Panc1 (cell line): ENCODE results near the gene PRKD3. TPM values are rescaled to one million over a fixed set of nuclear protein-coding genes. Genes with fewer than 3 reads are reported as not detected.

Experiments used
- ATAC-seq: fragments of 200-7000 bp; cut with Tn5 transposase; 2 replicates; pipeline ENCODE4 v1.9.1; 2020; ENCODE audit warnings: mild to moderate bottlenecking, moderate library complexity
- BruUV-seq: library from RNA; stranded (reverse); fragments of 400-500 nt; replicated peaks from 2 replicates; lab custom pipeline; 2021; lab: Mats Ljungman, UMichigan
- CTCF ChIA-PET: fragments of 300-600 bp; sonication (Branson Sonifier 250); formaldehyde crosslinking; loops from one replicate; lab custom pipeline; 2022; ENCODE audit warnings: antibody characterized with exemption; lab: Charles Lee
- POLR2A ChIA-PET: fragments of 300-600 bp; sonication (Branson Sonifier 250); formaldehyde crosslinking; loops from one replicate; lab custom pipeline; 2022; ENCODE audit warnings: antibody characterized with exemption; lab: Charles Lee
- DNase-seq: peaks from one replicate; pipeline ENCODE4 v3.0.0-alpha.2; 2010; ENCODE audit warnings: low read depth, low spot score
- H3K27ac ChIP-seq: 2 replicates; pipeline ENCODE4 v1.5.1; 2011; ENCODE audit warnings: mild to moderate bottlenecking, low read length, inconsistent platforms
- H3K27me3 ChIP-seq: fragments of 200-500 bp; sonication (Bioruptor generic); 2 replicates; pipeline ENCODE4 v1.6.0; 2014; ENCODE audit warnings: low read length, inconsistent platforms; ENCODE audit not compliant: control insufficient read depth, insufficient read depth
- H3K36me3 ChIP-seq: fragments of 200-500 bp; sonication (Bioruptor generic); 2 replicates; pipeline ENCODE4 v1.5.1; 2014; ENCODE audit warnings: inconsistent platforms, mild to moderate bottlenecking, low read length, moderate library complexity; ENCODE audit not compliant: control insufficient read depth, insufficient read depth
- H3K4me1 ChIP-seq: 2 replicates; pipeline ENCODE4 v1.5.1; 2011; ENCODE audit warnings: inconsistent platforms, mild to moderate bottlenecking, low read length, moderate library complexity; ENCODE audit not compliant: control insufficient read depth, insufficient read depth
- H3K4me3 ChIP-seq, 2 experiments: 2 replicates each; pipeline ENCODE4 v1.5.1; 2011 to 2012; ENCODE audit warnings: low read depth in 2 of 2, low read length in 2 of 2, mild to moderate bottlenecking in 2 of 2, inconsistent platforms in 1 of 2, moderate library complexity in 1 of 2
- H3K9me3 ChIP-seq: fragments of 200-500 bp; sonication (Bioruptor generic); 2 replicates; pipeline ENCODE4 v1.5.1; 2014; ENCODE audit warnings: low read depth, mild to moderate bottlenecking, inconsistent platforms, low read length, moderate library complexity; ENCODE audit not compliant: control insufficient read depth, insufficient read depth
- CTCF ChIP-seq: fragments of 450-650 bp; IDR thresholded peaks from 2 replicates; pipeline ENCODE4 v1.5.1; 2017; ENCODE audit warnings: mild to moderate bottlenecking
- POLR2AphosphoS5 ChIP-seq: IDR thresholded peaks from 2 replicates; pipeline ENCODE4 v1.6.1; 2012; ENCODE audit warnings: mild to moderate bottlenecking, low read depth, low read length, moderate library complexity
- SIN3A ChIP-seq: IDR thresholded peaks from 2 replicates; pipeline ENCODE4 v1.6.1; 2012; ENCODE audit warnings: low read depth, mild to moderate bottlenecking, low read length, moderate library complexity, borderline replicate concordance; ENCODE audit not compliant: insufficient read depth
- TCF7L2 ChIP-seq: IDR thresholded peaks from 2 replicates; pipeline ENCODE4 v1.6.1; 2011; ENCODE audit warnings: mild to moderate bottlenecking, low read depth, low read length, inconsistent platforms
- in situ Hi-C: cut with HindIII; loops from 2 replicates; pipeline ENCODE4 v1.10.0; 2016; ENCODE audit warnings: low sequenced_read_pairs, low pct_unique_long_range_greater_than_20kb
- intact Hi-C: fragments of 100-400 bp; cut with micrococcal nuclease; formaldehyde crosslinking; loops from one replicate; pipeline ENCODE4 v1.10.0; 2022; ENCODE audit not compliant: unreplicated experiment
- total RNA-seq: library from RNA; stranded (reverse); gene quantifications from one replicate; pipeline ENCODE4 v1.2.1, GENCODE V29; 2021; ENCODE audit not compliant: unreplicated experiment
- TF ChIP-seq, protein P1 (sequence below), 2 experiments: IDR thresholded peaks; 2 replicates each; pipeline ENCODE4 v1.6.1; 2011 to 2012; ENCODE audit warnings: low read depth in 2 of 2, control low read depth in 1 of 2, low read length in 1 of 2, mild to moderate bottlenecking in 1 of 2, moderate library complexity in 1 of 2; ENCODE audit not compliant: insufficient read depth in 1 of 2

Gene PRKD3
- total RNA-seq, 1 experiment from 2014 or later = 21.8 TPM

- intact Hi-C loops (no loop called here), in situ Hi-C loops (no loop called here)
- H3K27ac ChIP-seq = no peak overlapping the region
- POLR2A ChIA-PET = no interaction called here
- no peaks in the 10 kb centered on the region for H3K36me3 ChIP-seq
- BruUV-seq = no TSS peak
- H3K4me3 ChIP-seq = no peak overlapping the region
- TF ChIP-seq, protein P1, sequence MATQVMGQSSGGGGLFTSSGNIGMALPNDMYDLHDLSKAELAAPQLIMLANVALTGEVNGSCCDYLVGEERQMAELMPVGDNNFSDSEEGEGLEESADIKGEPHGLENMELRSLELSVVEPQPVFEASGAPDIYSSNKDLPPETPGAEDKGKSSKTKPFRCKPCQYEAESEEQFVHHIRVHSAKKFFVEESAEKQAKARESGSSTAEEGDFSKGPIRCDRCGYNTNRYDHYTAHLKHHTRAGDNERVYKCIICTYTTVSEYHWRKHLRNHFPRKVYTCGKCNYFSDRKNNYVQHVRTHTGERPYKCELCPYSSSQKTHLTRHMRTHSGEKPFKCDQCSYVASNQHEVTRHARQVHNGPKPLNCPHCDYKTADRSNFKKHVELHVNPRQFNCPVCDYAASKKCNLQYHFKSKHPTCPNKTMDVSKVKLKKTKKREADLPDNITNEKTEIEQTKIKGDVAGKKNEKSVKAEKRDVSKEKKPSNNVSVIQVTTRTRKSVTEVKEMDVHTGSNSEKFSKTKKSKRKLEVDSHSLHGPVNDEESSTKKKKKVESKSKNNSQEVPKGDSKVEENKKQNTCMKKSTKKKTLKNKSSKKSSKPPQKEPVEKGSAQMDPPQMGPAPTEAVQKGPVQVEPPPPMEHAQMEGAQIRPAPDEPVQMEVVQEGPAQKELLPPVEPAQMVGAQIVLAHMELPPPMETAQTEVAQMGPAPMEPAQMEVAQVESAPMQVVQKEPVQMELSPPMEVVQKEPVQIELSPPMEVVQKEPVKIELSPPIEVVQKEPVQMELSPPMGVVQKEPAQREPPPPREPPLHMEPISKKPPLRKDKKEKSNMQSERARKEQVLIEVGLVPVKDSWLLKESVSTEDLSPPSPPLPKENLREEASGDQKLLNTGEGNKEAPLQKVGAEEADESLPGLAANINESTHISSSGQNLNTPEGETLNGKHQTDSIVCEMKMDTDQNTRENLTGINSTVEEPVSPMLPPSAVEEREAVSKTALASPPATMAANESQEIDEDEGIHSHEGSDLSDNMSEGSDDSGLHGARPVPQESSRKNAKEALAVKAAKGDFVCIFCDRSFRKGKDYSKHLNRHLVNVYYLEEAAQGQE (IDR thresholded peaks at IDR 0.05; ENCODE audit: insufficient read depth in 1 of 2, low read depth in 2 of 2, low read length in 1 of 2) = no peak
- TF ChIP-seq CTCF (no peak), POLR2AphosphoS5 (no peak), TCF7L2 (no peak), SIN3A (no peak)
- no peak for ATAC-seq
- CTCF ChIA-PET = interaction anchor here (0.6 kb wide), 1 partner anchor 341 kb away, joined by 3 read pairs; no protein-coding TSS in a partner anchor
- no peak for DNase-seq
- 0 out of 2 replicates have a peak, but pooled peaks cover 2% of the 10 kb centered on the region for H3K4me1 ChIP-seq
- H3K9me3 ChIP-seq = no peaks in the 10 kb centered on the region
- no peaks in the 10 kb centered on the region; the same call in none of the 2 replicates for H3K27me3 ChIP-seq
Measured at GRCh38 chr2:37342591-37343220, 18.1 kb upstream of the PRKD3 start.

DNA sequence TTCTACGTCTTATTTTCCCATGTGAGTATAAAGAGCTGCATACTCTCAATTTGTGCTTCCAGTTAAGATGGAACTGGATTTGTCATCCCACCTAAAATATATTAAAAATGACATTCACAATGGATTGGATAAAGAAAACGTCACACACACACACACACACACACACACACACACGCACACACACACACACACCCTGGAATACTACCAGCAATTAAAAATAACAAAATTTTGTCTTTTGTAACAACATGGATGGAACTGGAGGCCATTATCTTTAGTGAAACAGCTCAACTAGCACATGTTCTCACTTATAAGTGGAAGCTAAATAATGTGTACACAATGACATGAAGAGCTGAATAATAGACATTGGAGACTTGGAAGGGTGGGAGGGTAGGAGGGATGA is 16.0 kb upstream of the PRKD3 start:
- CTCF ChIA-PET = interaction anchor here (0.7 kb wide), 1 partner anchor 16 kb away, joined by 4 read pairs; the partner anchor contains the start of gene PRKD3
- 0 out of 2 replicates have a peak, but pooled peaks cover 2% of the 10 kb centered on the region for H3K4me1 ChIP-seq
- no peak overlapping the region for H3K27ac ChIP-seq
- TF ChIP-seq, protein P1 (IDR thresholded peaks at IDR 0.05; ENCODE audit: insufficient read depth in 1 of 2, low read depth in 2 of 2, low read length in 1 of 2) = no peak
- TF ChIP-seq CTCF (no peak), SIN3A (no peak), POLR2AphosphoS5 (no peak), TCF7L2 (no peak)
- no peak for ATAC-seq
- no peaks in the 10 kb centered on the region for H3K36me3 ChIP-seq
- H3K9me3 ChIP-seq = no peaks in the 10 kb centered on the region
- POLR2A ChIA-PET = interaction anchor here (0.6 kb wide), 1 partner anchor 513 kb away, joined by 4 read pairs; no protein-coding TSS in a partner anchor
- H3K27me3 ChIP-seq = no peaks in the 10 kb centered on the region; the same call in none of the 2 replicates
- no peak overlapping the region for H3K4me3 ChIP-seq
- intact Hi-C loops (no loop called here), in situ Hi-C loops (no loop called here)
- BruUV-seq = no TSS peak
- DNase-seq = no peak
